Measurements from ENCODE around the gene OR7D2.

- TF ChIP-seq TCF7L2 (IDR thresholded peaks at IDR 0.05; ENCODE audit: low read depth, low read length) (no peak), POLR2AphosphoS5 (IDR thresholded peaks at IDR 0.05; ENCODE audit: low read depth, low read length) (peak; percentile 87), CTCF (IDR thresholded peaks at IDR 0.05) (no peak), REST (IDR thresholded peaks at IDR 0.05; ENCODE audit: insufficient read depth in 1 of 2, low read depth in 2 of 2, low read length in 1 of 2) (no peak), SIN3A (IDR thresholded peaks at IDR 0.05; ENCODE audit: borderline replicate concordance, insufficient read depth, low read depth, low read length) (0 out of 2 replicates have a peak, but pooled peaks have one; percentile 43)
Observed at GRCh38 chr19:9140159-9140874, 38.5 kb upstream of the OR7D2 start, which contains the start of gene ZNF317.

Measured in Panc1 (cell line).